ENCODE measurements around the gene FMNL3. TPM values are rescaled to one million over a fixed set of nuclear protein-coding genes. Genes with fewer than 3 reads are reported as not detected.

FMNL3 gene
- total RNA-seq, 1 donor from 2014 or later = 19.2 TPM

DNA sequence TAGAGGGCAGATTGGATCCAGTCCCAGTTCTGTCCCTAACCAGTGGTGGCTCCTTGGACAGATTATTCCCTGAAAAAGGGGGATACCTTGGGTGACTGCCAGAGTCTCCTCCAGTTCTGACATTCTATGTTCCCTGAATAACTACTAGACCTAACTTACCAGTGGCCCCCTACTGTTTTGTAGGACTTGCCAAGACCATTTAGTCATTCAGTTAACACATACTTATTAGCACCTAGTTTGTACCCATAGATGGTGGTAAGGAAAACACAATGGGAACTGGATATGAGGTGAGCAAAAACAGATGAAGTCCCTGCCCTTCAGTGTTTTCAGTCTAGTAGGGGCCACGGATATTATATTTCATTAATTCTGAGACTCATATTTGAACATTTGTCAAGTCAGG, 80.4 kb downstream of the FMNL3 start:
- no peaks in the 10 kb centered on the region for H3K36me3 Mint-ChIP-seq
- no peaks in the 10 kb centered on the region for H3K9me3 Mint-ChIP-seq
- no peaks in the 10 kb centered on the region for H3K27me3 Mint-ChIP-seq (ENCODE audit: low read depth)
- H3K4me3 Mint-ChIP-seq = no peak overlapping the region
- H3K27ac Mint-ChIP-seq = no peak overlapping the region
- H3K4me1 Mint-ChIP-seq = peaks cover 12% of the 10 kb centered on the region
- DNase-seq (ENCODE audit: low spot score in 2 of 2, unreplicated experiment in 2 of 2) = no peak
- TF ChIP-seq, protein P1, sequence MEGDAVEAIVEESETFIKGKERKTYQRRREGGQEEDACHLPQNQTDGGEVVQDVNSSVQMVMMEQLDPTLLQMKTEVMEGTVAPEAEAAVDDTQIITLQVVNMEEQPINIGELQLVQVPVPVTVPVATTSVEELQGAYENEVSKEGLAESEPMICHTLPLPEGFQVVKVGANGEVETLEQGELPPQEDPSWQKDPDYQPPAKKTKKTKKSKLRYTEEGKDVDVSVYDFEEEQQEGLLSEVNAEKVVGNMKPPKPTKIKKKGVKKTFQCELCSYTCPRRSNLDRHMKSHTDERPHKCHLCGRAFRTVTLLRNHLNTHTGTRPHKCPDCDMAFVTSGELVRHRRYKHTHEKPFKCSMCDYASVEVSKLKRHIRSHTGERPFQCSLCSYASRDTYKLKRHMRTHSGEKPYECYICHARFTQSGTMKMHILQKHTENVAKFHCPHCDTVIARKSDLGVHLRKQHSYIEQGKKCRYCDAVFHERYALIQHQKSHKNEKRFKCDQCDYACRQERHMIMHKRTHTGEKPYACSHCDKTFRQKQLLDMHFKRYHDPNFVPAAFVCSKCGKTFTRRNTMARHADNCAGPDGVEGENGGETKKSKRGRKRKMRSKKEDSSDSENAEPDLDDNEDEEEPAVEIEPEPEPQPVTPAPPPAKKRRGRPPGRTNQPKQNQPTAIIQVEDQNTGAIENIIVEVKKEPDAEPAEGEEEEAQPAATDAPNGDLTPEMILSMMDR (IDR thresholded peaks at IDR 0.05; ENCODE audit: unreplicated experiment) = no peak

DNA sequence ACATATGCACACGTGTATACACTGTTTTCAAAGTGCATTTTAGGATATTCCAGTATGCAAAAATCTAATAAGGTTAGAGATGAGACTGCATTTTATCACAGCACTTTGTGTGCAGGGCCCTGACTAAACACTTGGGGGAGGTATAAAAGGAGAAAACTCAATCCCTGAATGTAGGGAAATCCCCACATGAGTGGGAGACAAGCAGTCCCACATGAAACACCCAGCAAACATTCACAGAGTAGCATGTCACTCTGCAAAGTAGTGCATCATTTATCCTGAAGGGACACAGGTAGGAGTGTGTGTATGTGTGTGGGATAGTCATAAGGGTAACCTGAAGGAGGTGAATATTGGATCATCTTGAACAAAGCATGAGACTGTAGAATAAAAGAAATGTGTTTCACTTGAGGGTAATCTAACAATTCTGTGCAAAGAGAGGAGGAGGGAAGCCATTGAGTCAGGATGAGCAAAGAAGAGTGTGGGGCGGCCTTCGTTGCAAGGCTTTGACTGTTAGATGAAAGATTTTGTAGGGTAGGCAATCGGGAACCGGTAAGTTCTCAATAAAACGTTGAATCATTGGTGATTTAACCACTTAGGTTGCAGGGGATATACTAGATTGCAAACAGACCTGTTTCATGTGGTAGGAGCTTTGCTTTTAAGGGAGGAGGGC, 80.9 kb downstream of the FMNL3 start:
- no peaks in the 10 kb centered on the region for H3K9me3 Mint-ChIP-seq
- H3K4me3 Mint-ChIP-seq = no peak overlapping the region
- H3K27me3 Mint-ChIP-seq (ENCODE audit: low read depth) = no peaks in the 10 kb centered on the region
- no peaks in the 10 kb centered on the region for H3K36me3 Mint-ChIP-seq
- no peak for DNase-seq (ENCODE audit: low spot score in 2 of 2, unreplicated experiment in 2 of 2)
- H3K4me1 Mint-ChIP-seq = peaks cover 17% of the 10 kb centered on the region
- TF ChIP-seq, protein P1 (IDR thresholded peaks at IDR 0.05; ENCODE audit: unreplicated experiment) = no peak
- no peak overlapping the region for H3K27ac Mint-ChIP-seq

DNA sequence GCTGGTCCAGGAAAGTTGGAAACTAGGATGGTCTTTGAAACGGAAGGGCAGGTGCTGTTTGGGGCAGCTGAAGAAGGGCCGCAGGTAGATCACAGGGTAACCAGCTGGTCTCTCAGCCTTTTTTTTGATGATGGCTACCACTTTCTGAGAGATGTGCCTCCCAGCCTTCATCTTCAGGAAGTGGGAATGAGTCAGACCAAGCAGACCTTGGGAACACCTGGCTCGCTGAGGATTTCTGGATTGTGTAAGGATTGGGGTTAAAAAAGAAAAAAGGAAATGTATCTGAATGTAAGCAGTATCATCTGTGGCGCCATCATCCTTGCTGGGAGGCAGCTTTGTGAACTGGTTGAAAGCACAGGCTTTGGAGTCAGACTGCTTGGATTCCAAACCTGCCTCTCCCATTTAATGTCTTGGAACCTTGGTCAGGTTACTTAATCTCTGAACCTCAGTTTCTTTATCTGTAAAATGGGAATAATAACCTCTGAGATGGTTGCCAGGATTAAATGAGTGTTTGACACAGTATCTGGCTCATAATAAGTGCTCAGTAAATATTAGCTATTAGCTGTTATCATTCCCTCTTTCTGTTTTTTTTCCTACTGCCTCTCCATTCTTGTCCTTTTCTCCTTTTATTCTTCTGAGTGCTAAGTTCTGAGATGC, 82.2 kb downstream of the FMNL3 start:
- TF ChIP-seq, protein P1 (IDR thresholded peaks at IDR 0.05; ENCODE audit: unreplicated experiment) = no peak
- H3K27ac Mint-ChIP-seq = peak overlapping the region; percentile 76
- no peaks in the 10 kb centered on the region for H3K27me3 Mint-ChIP-seq (ENCODE audit: low read depth)
- H3K9me3 Mint-ChIP-seq = no peaks in the 10 kb centered on the region
- H3K36me3 Mint-ChIP-seq = no peaks in the 10 kb centered on the region
- peak overlapping the region; percentile 53 for H3K4me3 Mint-ChIP-seq
- peaks cover 21% of the 10 kb centered on the region for H3K4me1 Mint-ChIP-seq
- no peak for DNase-seq (ENCODE audit: low spot score in 2 of 2, unreplicated experiment in 2 of 2)

DNA sequence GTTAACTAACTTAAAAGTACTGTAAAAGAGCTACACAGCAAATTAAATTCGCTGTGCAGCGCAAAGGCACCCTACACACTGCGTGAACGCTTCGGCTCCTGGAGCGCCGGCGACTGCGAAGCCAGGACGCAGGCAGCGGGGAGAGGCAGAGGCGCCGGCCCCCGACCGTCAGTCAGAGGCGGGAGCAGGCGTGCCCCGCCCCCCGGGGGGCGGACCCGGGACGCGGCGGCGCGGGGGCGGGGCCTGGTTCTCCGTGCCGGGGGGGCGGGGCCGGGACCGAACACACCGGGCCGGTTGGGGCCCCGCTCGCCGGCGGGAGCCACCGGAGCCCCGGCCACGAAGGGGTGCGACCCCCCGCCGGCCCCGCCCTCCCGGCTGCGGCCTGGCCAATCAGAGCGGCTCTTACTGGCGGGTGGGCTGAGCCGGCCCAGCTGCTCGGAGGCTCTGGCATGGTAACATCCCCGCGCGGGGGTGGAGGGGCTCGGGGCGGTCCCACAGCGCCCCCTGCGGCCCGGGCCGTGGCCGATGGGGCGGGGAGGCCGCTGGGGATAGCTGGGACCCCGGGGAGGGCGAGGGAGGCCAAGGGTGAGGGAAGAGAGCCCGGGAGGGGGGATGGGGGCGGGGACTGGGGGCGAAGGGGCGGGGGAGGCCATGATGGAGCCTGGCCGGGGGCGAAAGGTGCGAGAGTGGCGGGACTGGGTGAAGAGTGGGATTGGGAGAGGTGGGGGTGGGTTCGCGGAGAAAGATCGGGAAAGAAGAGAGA, 83.9 kb downstream of the FMNL3 start, which contains the start of gene PRPF40B:
TSS of gene PRPF40B (plus strand) at position 420 of the 763 bp plus-strand sequence. CDS start at position 450, 30 bp downstream.
- Mint-ChIP-seq H3K27me3 (ENCODE audit: low read depth) (no peaks in the 10 kb centered on the region), H3K4me3 (peak within 1 kb of the TSS; percentile 83), H3K36me3 (no peaks in the 10 kb centered on the region), H3K27ac (peak within 1 kb of the TSS; percentile 93), H3K9me3 (no peaks in the 10 kb centered on the region), H3K4me1 (peaks cover 32% of the 10 kb centered on the region)
- TF ChIP-seq, protein P1 (IDR thresholded peaks at IDR 0.05; ENCODE audit: unreplicated experiment) = peak; percentile 35
- peak; percentile 85 to 90 for DNase-seq (ENCODE audit: low spot score in 2 of 2, unreplicated experiment in 2 of 2)

DNA sequence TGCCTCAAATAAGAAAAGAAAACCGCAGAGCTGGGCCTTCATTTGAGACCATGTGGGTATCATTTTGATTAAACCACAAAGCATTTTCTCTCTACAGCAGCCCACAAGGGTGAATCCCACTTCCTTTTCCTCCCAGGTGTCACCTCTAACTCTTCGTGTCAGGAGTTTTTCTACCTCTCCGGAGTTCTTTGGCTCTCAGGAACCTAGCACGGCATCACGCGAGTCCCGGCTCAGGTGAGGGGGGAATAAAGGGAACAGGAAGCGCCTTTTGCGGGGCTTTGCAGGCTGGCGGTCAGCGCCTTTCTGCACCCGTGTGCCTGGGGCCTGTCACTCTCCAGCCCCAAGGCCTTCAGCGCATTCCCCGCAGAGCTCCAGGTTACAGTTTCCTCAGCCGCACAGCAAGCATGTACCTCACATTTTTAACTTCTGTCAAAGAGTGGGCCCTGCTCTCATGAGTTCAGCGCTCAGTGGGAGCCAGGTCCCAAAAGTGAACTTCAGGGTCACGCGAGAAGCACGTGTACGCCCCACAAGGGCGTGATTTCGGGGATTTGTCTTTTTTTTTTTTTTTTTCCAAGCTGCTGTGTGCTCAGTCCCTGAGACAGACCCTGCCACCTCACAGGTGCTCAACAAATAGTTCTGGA, 84.6 kb downstream of the FMNL3 start:
- TF ChIP-seq, protein P1 (IDR thresholded peaks at IDR 0.05; ENCODE audit: unreplicated experiment) = no peak
- DNase-seq (ENCODE audit: low spot score in 2 of 2, unreplicated experiment in 2 of 2) = no peak

More for the DNA sequence above, 84.6 kb downstream of the FMNL3 start:
- H3K36me3 Mint-ChIP-seq = no peaks in the 10 kb centered on the region
- no peaks in the 10 kb centered on the region for H3K9me3 Mint-ChIP-seq
- H3K27ac Mint-ChIP-seq = peak overlapping the region; percentile 93
- no peaks in the 10 kb centered on the region for H3K27me3 Mint-ChIP-seq (ENCODE audit: low read depth)
- peaks cover 35% of the 10 kb centered on the region for H3K4me1 Mint-ChIP-seq
- H3K4me3 Mint-ChIP-seq = peak overlapping the region; percentile 83
